ENCODE data around the gene LIMCH1. TPM values are rescaled to one million over a fixed set of nuclear protein-coding genes. Genes with fewer than 3 reads are reported as not detected.

The LIMCH1 gene
- total and polyA plus RNA-seq, 2 of the 8 experiments (the other 6 are each of a cell fraction or from before 2014, with no cell fraction given) = 2.7 to 3.0 TPM

- Histone ChIP-seq H4K8ac (ENCODE audit: extremely low read depth, insufficient read depth, low read length) (no peak overlapping the region), H2BK5ac (ENCODE audit: low read depth, low read length) (no peak overlapping the region), H3K4me2 (ENCODE audit: insufficient read depth in 1 of 2, low read depth in 2 of 2, low read length in 2 of 2) (no peak overlapping the region), H2AK5ac (ENCODE audit: low read depth, low read length) (no peak overlapping the region), H3K9ac (replicated peaks in 1 of 4; ENCODE audit: extremely low read depth in 1 of 4, low read depth in 3 of 4, low read length in 3 of 4) (no peak overlapping the region), H3K27ac (ENCODE audit: low read depth, low read length) (no peak overlapping the region), H3K23ac (ENCODE audit: insufficient read length) (no peak overlapping the region), H3K4ac (replicated peaks; ENCODE audit: insufficient read length, low read depth, low read length) (no peak overlapping the region), H2BK12ac (ENCODE audit: low read depth, low read length) (no peak overlapping the region), H4K5ac (ENCODE audit: insufficient read length, low read depth, low read length) (no peak overlapping the region), H3K79me2 (ENCODE audit: control insufficient read depth in 1 of 2, insufficient read depth in 2 of 2, low read length in 2 of 2) (no peaks in the 10 kb centered on the region), H3K27me3 (replicated peaks in 1 of 4; ENCODE audit: control insufficient read depth in 3 of 4, extremely low read depth in 1 of 4, insufficient read depth in 3 of 4, low read length in 3 of 4) (no peaks in the 10 kb centered on the region), H3K56ac (replicated peaks; ENCODE audit: insufficient read length, low read depth, low read length) (no peak overlapping the region), H2BK120ac (replicated peaks; ENCODE audit: low read depth, low read length) (no peak overlapping the region), H3K18ac (ENCODE audit: extremely low read depth, low read length) (no peak overlapping the region), H3K79me1 (ENCODE audit: low read depth, low read length) (no peaks in the 10 kb centered on the region), H3K9me3 (ENCODE audit: insufficient read depth in 2 of 2, low read depth in 1 of 2, low read length in 1 of 2) (peaks cover 0 to 4% of the 10 kb centered on the region in 2 experiments; a peak in 1 of 4 replicates), H3K36me3 (ENCODE audit: control insufficient read depth in 2 of 4, insufficient read depth in 4 of 4, low read length in 3 of 4) (no peaks in the 10 kb centered on the region), H3K23me2 (ENCODE audit: low read depth, low read length) (no peaks in the 10 kb centered on the region), H3K4me3 (ENCODE audit: extremely low read depth in 1 of 4, insufficient read depth in 2 of 4, low read depth in 3 of 4, low read length in 4 of 4) (no peak overlapping the region), H2AFZ (ENCODE audit: low read length) (no peak overlapping the region), H4K20me1 (replicated peaks in 1 of 2; ENCODE audit: control insufficient read depth in 1 of 2, insufficient read depth in 2 of 2, low read length in 2 of 2) (no peaks in the 10 kb centered on the region), H2BK20ac (ENCODE audit: low read length) (no peak overlapping the region), H2BK15ac (ENCODE audit: low read length) (no peak overlapping the region), H3K4me1 (replicated peaks in 1 of 4; ENCODE audit: control insufficient read depth in 3 of 4, insufficient read depth in 4 of 4, low read length in 3 of 4) (no peaks in the 10 kb centered on the region), H4K91ac (replicated peaks; ENCODE audit: insufficient read length, low read length) (no peak overlapping the region), H3K14ac (ENCODE audit: insufficient read length) (no peak overlapping the region)
- CTCF ChIA-PET (ENCODE audit: partially characterized antibody) = no interaction called here
- POLR2A ChIA-PET (ENCODE audit: partially characterized antibody) = interaction anchor here (1.1 kb wide), 1 partner anchor 12 kb away, joined by 3 read pairs; no protein-coding TSS in a partner anchor
- DNase-seq (ENCODE audit: low read depth in 1 of 2, low spot score in 2 of 2) = no peak
- FAIRE-seq = no peak
- TF ChIP-seq FOSL1 (IDR thresholded peaks at IDR 0.05; ENCODE audit: insufficient read depth, low read depth, low read length) = no peak
- TF ChIP-seq SP2 (IDR thresholded peaks at IDR 0.05; ENCODE audit: low read length) = no peak
- TF ChIP-seq TBP (IDR thresholded peaks at IDR 0.05; ENCODE audit: low read depth, low read length) = no peak
- no peak for TF ChIP-seq TAF7 (optimal IDR thresholded peaks at IDR 0.05; ENCODE audit: borderline replicate concordance, low read depth, low read length)
- no peak for TF ChIP-seq SP4 (IDR thresholded peaks at IDR 0.05; ENCODE audit: low read length)
- no peak for TF ChIP-seq ATF3 (IDR thresholded peaks at IDR 0.05; ENCODE audit: insufficient read depth, low read depth, low read length)
- no peak for TF ChIP-seq MAFK (IDR thresholded peaks at IDR 0.05; ENCODE audit: low read depth, low read length)
- TF ChIP-seq POLR2A (IDR thresholded peaks at IDR 0.05; ENCODE audit: control extremely low read depth in 1 of 2, low read depth in 2 of 2, low read length in 2 of 2) = no peak
- TF ChIP-seq TAF1 (IDR thresholded peaks at IDR 0.05; ENCODE audit: low read depth, low read length) = no peak
- no peak for TF ChIP-seq SRF (IDR thresholded peaks at IDR 0.05; ENCODE audit: low read depth, low read length)
- no peak for TF ChIP-seq E2F6 (IDR thresholded peaks at IDR 0.05)
- TF ChIP-seq JUND (IDR thresholded peaks at IDR 0.05; ENCODE audit: low read length) = no peak
- no peak for TF ChIP-seq CTCF (IDR thresholded peaks at IDR 0.05; ENCODE audit: control extremely low read depth in 1 of 3, insufficient read depth in 1 of 3, low read depth in 1 of 3, low read length in 3 of 3)
Observed at GRCh38 chr4:41496977-41497376, 41.0 kb upstream of the LIMCH1 start.
